Measurements from ENCODE around the gene EXOC2.
A peak's percentile ranks its signal among the peaks of the same experiment; 100 is the strongest.

Gene EXOC2

GRCh38 chr6:692858-693722 is at the start of gene EXOC2:
EXOC2 (minus strand) TSS chr6:693139; CDS start chr6:637818, 55,321 bp downstream.
- DNase-seq, result peak; percentile 20 to 86 (median 64)

- no peak for DNase-seq
These were observed 48.7 kb upstream of the EXOC2 start for GRCh38 chr6:741410-742339.

GRCh38 chr6:736657-737446 is 43.9 kb upstream of the EXOC2 start:
- no peak for DNase-seq

- peak in 1 of 56 donors; percentile 2 for DNase-seq
These were observed 40.7 kb upstream of the EXOC2 start for GRCh38 chr6:733431-734219.

- DNase-seq, result no peak
These were observed 39.0 kb upstream of the EXOC2 start for GRCh38 chr6:731924-732323.

GRCh38 chr6:729606-730320 is 36.8 kb upstream of the EXOC2 start:
- no peak for DNase-seq

GRCh38 chr6:727856-728255 is 34.9 kb upstream of the EXOC2 start:
- no peak for DNase-seq

- DNase-seq, result no peak
These were observed 30.6 kb upstream of the EXOC2 start for GRCh38 chr6:723540-723939.

- no peak for DNase-seq
These were observed 29.7 kb upstream of the EXOC2 start for GRCh38 chr6:722608-723007.

- peak in 40 of 56 donors; percentile 3 to 76 (median 36) for DNase-seq
These were observed 29.2 kb upstream of the EXOC2 start for GRCh38 chr6:722077-722524.

- no peak for DNase-seq
These were observed 25.4 kb upstream of the EXOC2 start for GRCh38 chr6:718345-718744.

GRCh38 chr6:717135-717534 is 24.2 kb upstream of the EXOC2 start:
- no peak for DNase-seq

- DNase-seq, result no peak
These were observed 23.0 kb upstream of the EXOC2 start for GRCh38 chr6:715709-716491.

- no peak for DNase-seq
These were observed 21.2 kb upstream of the EXOC2 start for GRCh38 chr6:714100-714499.

- DNase-seq, result no peak
These were observed 20.4 kb upstream of the EXOC2 start for GRCh38 chr6:713351-713750.

GRCh38 chr6:712805-713204 is 19.9 kb upstream of the EXOC2 start:
- no peak for DNase-seq

- DNase-seq, result no peak
These were observed 19.0 kb upstream of the EXOC2 start for GRCh38 chr6:711925-712324.

- peak in 37 of 56 donors; percentile 10 to 78 (median 41) for DNase-seq
These were observed 17.9 kb upstream of the EXOC2 start for GRCh38 chr6:710601-711571.
